ENCODE data around the gene BYSL.

Gene BYSL

DNA sequence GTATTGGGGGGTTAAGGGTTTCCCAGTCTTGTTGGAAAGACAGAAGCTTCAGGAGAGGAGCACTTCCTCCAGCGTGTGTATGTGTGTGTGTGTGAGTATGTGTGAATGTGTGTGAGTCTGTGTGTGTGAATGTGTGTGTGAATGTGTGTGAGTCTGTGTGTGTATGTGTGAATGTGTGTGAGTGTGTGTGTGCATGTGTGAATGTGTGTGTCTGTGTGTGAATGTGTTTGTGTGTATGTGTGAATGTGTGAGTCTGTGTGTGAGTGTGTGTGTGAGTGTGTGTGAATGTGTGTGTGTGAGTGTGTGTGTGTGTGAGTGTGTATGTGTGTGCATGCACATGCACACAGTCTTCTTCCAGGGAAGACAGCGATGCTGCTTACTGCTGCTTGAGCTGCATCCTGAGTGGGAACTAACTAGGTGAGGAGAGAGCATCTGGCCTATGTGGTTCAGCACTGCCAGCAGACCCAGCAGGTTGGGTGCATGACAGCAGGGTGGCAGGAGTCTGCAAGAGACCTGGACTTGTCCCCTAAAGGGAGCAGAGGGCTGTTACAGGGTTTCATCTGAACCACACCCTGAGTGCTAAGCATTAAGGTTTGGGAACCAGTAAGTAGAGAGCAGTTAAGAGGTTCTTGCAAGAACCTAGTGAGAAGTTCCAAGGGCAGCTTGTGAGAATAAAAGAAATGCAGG lies 43.0 kb downstream of the BYSL start:
- H3K36me3 Mint-ChIP-seq (ENCODE audit: low read depth) = no peaks in the 10 kb centered on the region
- no peaks in the 10 kb centered on the region for H3K9me3 Mint-ChIP-seq
- no peak overlapping the region for H3K4me3 Mint-ChIP-seq
- peaks cover 5% of the 10 kb centered on the region for H3K27me3 Mint-ChIP-seq (ENCODE audit: low read depth)
- H3K4me1 Mint-ChIP-seq = no peaks in the 10 kb centered on the region
- TF ChIP-seq, protein P1, sequence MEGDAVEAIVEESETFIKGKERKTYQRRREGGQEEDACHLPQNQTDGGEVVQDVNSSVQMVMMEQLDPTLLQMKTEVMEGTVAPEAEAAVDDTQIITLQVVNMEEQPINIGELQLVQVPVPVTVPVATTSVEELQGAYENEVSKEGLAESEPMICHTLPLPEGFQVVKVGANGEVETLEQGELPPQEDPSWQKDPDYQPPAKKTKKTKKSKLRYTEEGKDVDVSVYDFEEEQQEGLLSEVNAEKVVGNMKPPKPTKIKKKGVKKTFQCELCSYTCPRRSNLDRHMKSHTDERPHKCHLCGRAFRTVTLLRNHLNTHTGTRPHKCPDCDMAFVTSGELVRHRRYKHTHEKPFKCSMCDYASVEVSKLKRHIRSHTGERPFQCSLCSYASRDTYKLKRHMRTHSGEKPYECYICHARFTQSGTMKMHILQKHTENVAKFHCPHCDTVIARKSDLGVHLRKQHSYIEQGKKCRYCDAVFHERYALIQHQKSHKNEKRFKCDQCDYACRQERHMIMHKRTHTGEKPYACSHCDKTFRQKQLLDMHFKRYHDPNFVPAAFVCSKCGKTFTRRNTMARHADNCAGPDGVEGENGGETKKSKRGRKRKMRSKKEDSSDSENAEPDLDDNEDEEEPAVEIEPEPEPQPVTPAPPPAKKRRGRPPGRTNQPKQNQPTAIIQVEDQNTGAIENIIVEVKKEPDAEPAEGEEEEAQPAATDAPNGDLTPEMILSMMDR (IDR thresholded peaks at IDR 0.05; ENCODE audit: unreplicated experiment in 3 of 3) = no peak
- H3K27ac Mint-ChIP-seq = no peak overlapping the region

DNA sequence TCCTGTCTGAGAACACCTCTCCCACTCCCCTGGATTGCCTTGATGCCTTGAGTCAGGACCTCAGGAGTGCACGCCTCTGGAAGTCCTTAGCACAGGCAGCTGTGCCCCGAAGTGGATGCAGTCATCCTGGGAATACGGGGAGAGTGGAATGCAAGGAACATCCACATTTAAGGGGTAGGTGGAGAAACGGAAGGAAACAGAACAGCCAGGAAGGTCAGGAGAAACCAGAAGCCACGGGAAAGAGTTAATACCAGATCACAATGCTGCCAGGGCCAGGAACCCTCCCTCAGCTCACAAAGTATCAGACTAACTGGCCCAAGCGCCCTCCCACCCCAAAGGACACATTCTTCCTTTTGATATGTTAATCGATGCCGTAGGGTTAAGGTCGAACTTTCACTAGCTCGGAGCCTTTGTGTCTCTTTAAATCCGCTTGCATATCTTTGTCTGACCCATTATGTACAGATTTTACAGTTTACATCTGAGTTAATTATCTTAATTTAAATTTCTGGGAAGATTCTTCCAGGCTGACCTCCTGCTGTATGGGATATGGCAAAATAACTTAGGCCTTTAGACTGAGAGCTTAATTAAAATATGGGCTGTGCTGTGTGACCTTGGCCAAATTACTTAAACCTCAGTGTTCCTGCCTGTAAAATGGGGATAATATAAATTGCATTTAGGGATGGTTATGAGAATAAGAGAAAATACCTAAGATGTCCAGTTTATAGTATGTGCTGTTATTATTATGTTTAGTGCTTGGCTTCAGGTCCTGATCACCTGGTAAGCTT lies 44.3 kb downstream of the BYSL start:
- TF ChIP-seq, protein P1 (IDR thresholded peaks at IDR 0.05; ENCODE audit: unreplicated experiment in 3 of 3) = no peak
- no peaks in the 10 kb centered on the region for H3K9me3 Mint-ChIP-seq
- H3K27ac Mint-ChIP-seq = no peak overlapping the region
- H3K27me3 Mint-ChIP-seq (ENCODE audit: low read depth) = peaks cover 5% of the 10 kb centered on the region
- H3K4me1 Mint-ChIP-seq = no peaks in the 10 kb centered on the region
- no peaks in the 10 kb centered on the region for H3K36me3 Mint-ChIP-seq (ENCODE audit: low read depth)
- no peak overlapping the region for H3K4me3 Mint-ChIP-seq

DNA sequence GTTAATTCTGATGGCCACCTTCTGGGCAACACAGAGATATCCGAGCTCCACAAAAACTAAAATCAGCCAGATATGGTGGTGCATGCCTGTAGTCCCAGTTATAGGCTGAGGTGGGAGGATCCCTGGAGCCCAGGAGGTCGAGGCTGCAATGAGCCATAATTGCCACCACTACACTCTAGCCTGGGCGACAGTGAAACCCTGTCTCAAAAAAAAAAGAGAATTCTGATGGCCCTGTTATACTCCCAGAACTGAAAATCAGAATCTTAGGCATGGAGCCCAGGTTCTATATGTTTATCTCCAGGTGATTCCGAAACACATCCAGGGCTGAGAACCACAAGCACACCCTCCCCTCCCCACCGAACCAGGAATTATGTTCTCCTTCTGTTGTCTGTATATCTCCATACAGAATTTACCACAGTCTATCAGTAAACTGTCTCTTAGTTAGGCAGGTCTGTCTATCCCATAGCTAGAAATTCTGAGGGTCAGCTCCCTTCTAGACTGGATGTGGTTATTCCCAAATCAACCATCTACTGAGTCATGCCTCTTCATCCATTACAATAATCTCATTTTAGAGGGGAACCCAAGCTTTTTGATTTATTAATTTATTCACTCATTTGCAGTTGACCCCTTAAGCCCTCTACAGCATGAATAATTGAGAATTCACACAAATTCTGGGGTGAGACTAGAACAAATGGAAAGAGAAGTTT lies 45.1 kb downstream of the BYSL start:
- no peak overlapping the region for H3K4me3 Mint-ChIP-seq
- H3K27me3 Mint-ChIP-seq (ENCODE audit: low read depth) = peaks cover 5% of the 10 kb centered on the region
- no peaks in the 10 kb centered on the region for H3K9me3 Mint-ChIP-seq
- no peaks in the 10 kb centered on the region for H3K4me1 Mint-ChIP-seq
- TF ChIP-seq, protein P1 (IDR thresholded peaks at IDR 0.05; ENCODE audit: unreplicated experiment in 3 of 3) = no peak
- no peaks in the 10 kb centered on the region for H3K36me3 Mint-ChIP-seq (ENCODE audit: low read depth)
- H3K27ac Mint-ChIP-seq = no peak overlapping the region

DNA sequence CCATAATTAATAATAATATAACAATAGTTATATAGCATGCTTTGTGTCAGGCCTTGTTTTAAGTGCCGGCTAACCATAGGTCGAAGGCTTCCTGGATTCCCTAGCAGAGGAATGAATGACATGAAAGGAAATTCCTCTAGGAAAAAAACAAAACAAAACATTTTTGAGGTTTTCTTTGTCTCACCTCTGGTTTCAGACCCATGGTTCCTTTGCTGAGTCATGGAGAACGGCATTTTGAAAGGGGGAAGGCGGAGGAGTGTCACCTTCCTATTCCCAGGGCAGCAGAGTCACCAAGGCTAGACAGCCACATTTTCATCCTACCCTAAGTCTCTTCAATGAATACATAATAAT lies 45.6 kb downstream of the BYSL start:
- H3K9me3 Mint-ChIP-seq = no peaks in the 10 kb centered on the region
- peaks cover 5% of the 10 kb centered on the region for H3K27me3 Mint-ChIP-seq (ENCODE audit: low read depth)

DNA sequence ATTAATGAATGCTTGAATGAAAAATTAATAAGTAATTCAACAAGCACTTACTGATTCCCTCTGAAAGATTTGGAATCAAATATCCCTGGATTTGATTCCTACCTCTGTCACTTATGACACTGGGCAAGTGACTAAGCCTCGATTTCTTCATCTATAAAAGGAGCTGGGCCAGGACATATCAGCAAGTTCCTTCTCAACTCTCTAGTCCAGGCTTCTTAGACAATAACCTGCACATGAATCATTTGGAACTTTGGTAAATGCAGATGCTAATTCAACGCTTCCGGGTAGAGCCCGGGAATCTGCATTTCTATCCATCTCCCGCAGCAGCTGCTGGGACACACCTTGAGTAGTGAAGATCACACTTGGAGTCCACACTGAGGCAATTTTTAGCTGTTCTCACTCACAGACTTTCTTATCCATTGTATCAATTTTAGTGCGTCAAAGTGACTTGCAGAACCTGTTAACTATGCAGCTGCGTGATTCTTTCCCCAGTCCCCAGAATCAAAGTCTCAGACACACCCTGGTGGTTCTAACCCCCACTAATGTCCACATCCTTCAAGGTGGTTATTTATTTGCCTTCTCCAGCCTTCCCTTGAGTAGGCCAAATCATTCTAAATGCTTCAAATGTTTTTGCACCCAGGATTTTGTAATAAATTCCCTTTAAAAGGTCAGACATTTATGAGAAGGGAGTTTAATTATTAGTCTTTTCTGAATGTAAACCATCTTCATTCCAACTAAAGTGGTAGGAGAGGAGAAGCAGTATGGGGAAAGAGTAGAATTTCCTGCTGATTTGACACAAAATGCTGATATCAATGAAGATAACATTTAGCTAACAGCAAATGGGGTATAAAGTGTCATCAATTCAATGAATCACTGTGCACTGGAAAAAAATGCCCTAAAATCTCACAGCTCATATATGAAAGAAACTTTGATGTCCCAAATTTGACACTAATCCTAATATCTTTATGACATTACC lies 46.3 kb downstream of the BYSL start:
- Mint-ChIP-seq H3K36me3 (ENCODE audit: low read depth) (no peaks in the 10 kb centered on the region), H3K27ac (no peak overlapping the region)

More for the DNA sequence above, 45.6 kb downstream of the BYSL start:
- no peaks in the 10 kb centered on the region for H3K4me1 Mint-ChIP-seq
- no peak overlapping the region for H3K4me3 Mint-ChIP-seq
- TF ChIP-seq, protein P1 (IDR thresholded peaks at IDR 0.05; ENCODE audit: unreplicated experiment in 3 of 3) = no peak
- H3K27ac Mint-ChIP-seq = no peak overlapping the region
- H3K36me3 Mint-ChIP-seq (ENCODE audit: low read depth) = no peaks in the 10 kb centered on the region

More for the DNA sequence above, 46.3 kb downstream of the BYSL start:
- H3K4me1 Mint-ChIP-seq = no peaks in the 10 kb centered on the region
- H3K9me3 Mint-ChIP-seq = no peaks in the 10 kb centered on the region
- no peak overlapping the region for H3K4me3 Mint-ChIP-seq
- peaks cover 5% of the 10 kb centered on the region for H3K27me3 Mint-ChIP-seq (ENCODE audit: low read depth)
- TF ChIP-seq, protein P1 (IDR thresholded peaks at IDR 0.05; ENCODE audit: unreplicated experiment in 3 of 3) = no peak

Measured in nephron (organoid).